ENCODE data around the gene SYPL2.

DNA sequence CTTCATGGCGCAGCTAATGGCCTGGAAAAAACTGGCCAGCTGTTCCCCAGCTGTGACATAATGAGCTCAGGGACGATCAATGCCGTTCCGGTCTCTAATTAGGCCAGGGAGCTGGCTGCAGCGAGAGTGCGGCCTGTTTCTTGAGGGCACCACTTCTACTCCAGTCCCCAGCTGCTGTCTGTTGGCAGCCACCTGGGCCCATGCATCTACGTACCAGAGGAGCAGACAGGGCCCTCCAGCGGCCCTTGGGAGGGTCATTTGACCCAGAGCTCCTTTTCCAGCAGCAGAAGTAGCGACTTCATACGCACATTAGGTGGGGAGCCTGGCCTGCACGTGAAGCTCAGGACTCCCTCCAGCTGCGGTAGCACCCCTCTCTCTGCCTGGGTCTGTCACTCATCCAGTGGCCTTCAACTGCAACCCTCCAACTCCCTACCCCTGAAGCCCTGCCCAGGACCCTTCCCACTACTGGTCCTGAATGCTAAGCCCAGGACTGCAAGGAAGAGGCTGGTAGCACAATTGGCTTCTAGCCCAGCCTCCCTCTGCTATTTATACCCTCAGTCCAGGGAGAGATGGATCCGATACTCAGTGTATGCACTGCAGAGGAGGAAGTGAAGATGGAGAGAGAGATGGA lies 64.2 kb downstream of the SYPL2 start:
- TF ChIP-seq, protein P1, sequence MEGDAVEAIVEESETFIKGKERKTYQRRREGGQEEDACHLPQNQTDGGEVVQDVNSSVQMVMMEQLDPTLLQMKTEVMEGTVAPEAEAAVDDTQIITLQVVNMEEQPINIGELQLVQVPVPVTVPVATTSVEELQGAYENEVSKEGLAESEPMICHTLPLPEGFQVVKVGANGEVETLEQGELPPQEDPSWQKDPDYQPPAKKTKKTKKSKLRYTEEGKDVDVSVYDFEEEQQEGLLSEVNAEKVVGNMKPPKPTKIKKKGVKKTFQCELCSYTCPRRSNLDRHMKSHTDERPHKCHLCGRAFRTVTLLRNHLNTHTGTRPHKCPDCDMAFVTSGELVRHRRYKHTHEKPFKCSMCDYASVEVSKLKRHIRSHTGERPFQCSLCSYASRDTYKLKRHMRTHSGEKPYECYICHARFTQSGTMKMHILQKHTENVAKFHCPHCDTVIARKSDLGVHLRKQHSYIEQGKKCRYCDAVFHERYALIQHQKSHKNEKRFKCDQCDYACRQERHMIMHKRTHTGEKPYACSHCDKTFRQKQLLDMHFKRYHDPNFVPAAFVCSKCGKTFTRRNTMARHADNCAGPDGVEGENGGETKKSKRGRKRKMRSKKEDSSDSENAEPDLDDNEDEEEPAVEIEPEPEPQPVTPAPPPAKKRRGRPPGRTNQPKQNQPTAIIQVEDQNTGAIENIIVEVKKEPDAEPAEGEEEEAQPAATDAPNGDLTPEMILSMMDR (IDR thresholded peaks at IDR 0.05): no peak
- no peak for TF ChIP-seq POLR2A (IDR thresholded peaks at IDR 0.05)

Measured in testis (tissue), 2 donors.